ENCODE measurements around the gene GIGYF2.

GRCh38 chr2:232795920-232796319, 98.8 kb downstream of the GIGYF2 start:
- TF ChIP-seq POLR2A (IDR thresholded peaks at IDR 0.05) (no peak), EP300 (IDR thresholded peaks at IDR 0.05) (no peak)
- TF ChIP-seq, protein P1, sequence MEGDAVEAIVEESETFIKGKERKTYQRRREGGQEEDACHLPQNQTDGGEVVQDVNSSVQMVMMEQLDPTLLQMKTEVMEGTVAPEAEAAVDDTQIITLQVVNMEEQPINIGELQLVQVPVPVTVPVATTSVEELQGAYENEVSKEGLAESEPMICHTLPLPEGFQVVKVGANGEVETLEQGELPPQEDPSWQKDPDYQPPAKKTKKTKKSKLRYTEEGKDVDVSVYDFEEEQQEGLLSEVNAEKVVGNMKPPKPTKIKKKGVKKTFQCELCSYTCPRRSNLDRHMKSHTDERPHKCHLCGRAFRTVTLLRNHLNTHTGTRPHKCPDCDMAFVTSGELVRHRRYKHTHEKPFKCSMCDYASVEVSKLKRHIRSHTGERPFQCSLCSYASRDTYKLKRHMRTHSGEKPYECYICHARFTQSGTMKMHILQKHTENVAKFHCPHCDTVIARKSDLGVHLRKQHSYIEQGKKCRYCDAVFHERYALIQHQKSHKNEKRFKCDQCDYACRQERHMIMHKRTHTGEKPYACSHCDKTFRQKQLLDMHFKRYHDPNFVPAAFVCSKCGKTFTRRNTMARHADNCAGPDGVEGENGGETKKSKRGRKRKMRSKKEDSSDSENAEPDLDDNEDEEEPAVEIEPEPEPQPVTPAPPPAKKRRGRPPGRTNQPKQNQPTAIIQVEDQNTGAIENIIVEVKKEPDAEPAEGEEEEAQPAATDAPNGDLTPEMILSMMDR (IDR thresholded peaks at IDR 0.05), result no peak
